HepG2 (cell line): ENCODE data around the gene ZNF524. TPM values are rescaled to one million over a fixed set of nuclear protein-coding genes. Genes with fewer than 3 reads are reported as not detected.

Source experiments
- ATAC-seq: fragments of 200-7000 bp; cut with Tn5 transposase; 3 replicates; pipeline ENCODE4 v1.9.1; 2020; ENCODE audit warnings: mild to moderate bottlenecking, moderate library complexity
- BruUV-seq: library from RNA; stranded (reverse); fragments of 400-500 nt; replicated peaks from 2 replicates; lab custom pipeline; 2021; lab: Mats Ljungman, UMichigan
- CTCF ChIA-PET: fragments of 300-600 bp; formaldehyde crosslinking; extraction: SDS; loops from one replicate; lab custom pipeline; 2021; ENCODE audit warnings: low total read pairs, inconsistent platforms, low intra/inter-chr PET ratio; lab: Yijun Ruan, JAX
- POLR2A ChIA-PET: fragments of 350-600 bp; sonication (Branson Sonifier 250); formaldehyde crosslinking; loops from one replicate; lab custom pipeline; 2020; ENCODE audit warnings: antibody characterized with exemption, inconsistent platforms; lab: Yijun Ruan, JAX
- DNase-seq: peaks from one replicate; pipeline ENCODE4 v3.0.0-alpha.2; 2015; ENCODE audit warnings: low spot score
- FAIRE-seq: peaks from 3 replicates; lab custom pipeline; 2011; peaks lifted over from hg19 to GRCh38; lab: Jason Lieb, UNC
- H2AFZ ChIP-seq: one replicate; pipeline ENCODE4 v1.6.1; 2011; ENCODE audit warnings: low read length, inconsistent platforms
- H3K27ac ChIP-seq: fragments of 300-600 bp; 3 replicates; pipeline ENCODE4 v1.8.0; 2011; ENCODE audit warnings: mixed run types, mild to moderate bottlenecking, mixed read lengths, low read length, inconsistent platforms; ENCODE audit not compliant: insufficient read depth; ENCODE audit errors: extremely low read length
- H3K27me3 ChIP-seq, 2 experiments: fragments of 200-600 bp in 1 of 2; 2 replicates in 1 of 2; 3 replicates in 1 of 2; pipeline versions ENCODE4 v1.6.0 to v1.8.0; 2011; ENCODE audit warnings: low read length in 2 of 2, mild to moderate bottlenecking in 2 of 2, moderate library complexity in 2 of 2, inconsistent platforms in 1 of 2; ENCODE audit not compliant: insufficient read depth in 2 of 2, control insufficient read depth in 1 of 2
- H3K36me3 ChIP-seq, 2 experiments: fragments of 200-600 bp in 1 of 2; replicated peaks in 1 of 2; 2 replicates in 1 of 2; 3 replicates in 1 of 2; pipeline versions ENCODE4 v1.5.1 to v1.8.0; 2011; ENCODE audit warnings: low read length in 2 of 2, inconsistent platforms in 1 of 2; ENCODE audit not compliant: insufficient read depth in 2 of 2, control insufficient read depth in 1 of 2
- H3K4me1 ChIP-seq: 2 replicates; pipeline ENCODE4 v1.5.1; 2012; ENCODE audit warnings: low read length, inconsistent platforms; ENCODE audit not compliant: insufficient read depth
- H3K4me2 ChIP-seq: 2 replicates; pipeline ENCODE4 v1.6.0; 2011; ENCODE audit warnings: low read depth, low read length, inconsistent platforms
- H3K4me3 ChIP-seq, 3 experiments: fragments of 200-600 bp in 1 of 3; sonication (generic), shearing (Covaris generic) in 1 of 3; replicated peaks in 1 of 3; 2 replicates each; pipeline ENCODE4 v1.5.1; 2011 to 2016; ENCODE audit warnings: low read length in 3 of 3, inconsistent platforms in 2 of 3, low read depth in 2 of 3, mild to moderate bottlenecking in 2 of 3, control low read depth in 1 of 3, mixed read lengths in 1 of 3; ENCODE audit not compliant: insufficient read depth in 1 of 3
- H3K79me2 ChIP-seq: one replicate; pipeline ENCODE4 v1.6.1; 2011; ENCODE audit warnings: low read length, inconsistent platforms; ENCODE audit not compliant: insufficient read depth
- H3K9ac ChIP-seq: 2 replicates; pipeline ENCODE4 v1.6.0; 2011; ENCODE audit warnings: mild to moderate bottlenecking, low read depth, low read length, inconsistent platforms; ENCODE audit not compliant: insufficient read depth
- H3K9me3 ChIP-seq: 2 replicates; pipeline ENCODE4 v1.5.1; 2012; ENCODE audit warnings: mild to moderate bottlenecking, low read length
- H4K20me1 ChIP-seq: 2 replicates; pipeline ENCODE4 v1.6.0; 2011; ENCODE audit warnings: inconsistent platforms, mild to moderate bottlenecking, low read length, moderate library complexity; ENCODE audit not compliant: insufficient read depth
- CREBL2 ChIP-seq: sonication (generic); formaldehyde crosslinking; IDR thresholded peaks from 2 replicates; pipeline ENCODE4 v1.8.1; 2023; ENCODE audit warnings: missing genetic modification reagents, mild to moderate bottlenecking, borderline replicate concordance
- DR1 ChIP-seq: sonication (generic); formaldehyde crosslinking; IDR thresholded peaks from 2 replicates; pipeline ENCODE4 v1.8.0; 2021; ENCODE audit warnings: mild to moderate bottlenecking, missing genetic modification reagents, inconsistent platforms
- HINFP ChIP-seq: sonication (generic); formaldehyde crosslinking; IDR thresholded peaks from 2 replicates; pipeline ENCODE4 v1.4.0; 2020; ENCODE audit warnings: low read depth, mild to moderate bottlenecking, missing genetic modification reagents
- MTA1 ChIP-seq: sonication (generic); formaldehyde crosslinking; IDR thresholded peaks from 2 replicates; pipeline ENCODE4 v1.4.0; 2020; ENCODE audit warnings: missing genetic modification reagents, mild to moderate bottlenecking, borderline replicate concordance
- NAIF1 ChIP-seq: sonication (generic); formaldehyde crosslinking; IDR thresholded peaks from 2 replicates; pipeline ENCODE4 v1.5.0; 2020; ENCODE audit warnings: mild to moderate bottlenecking, missing genetic modification reagents, borderline replicate concordance
- NKX3-1 ChIP-seq: sonication (generic); formaldehyde crosslinking; IDR thresholded peaks from 2 replicates; pipeline ENCODE4 v1.5.0; 2020; ENCODE audit warnings: missing genetic modification reagents
- PCBP1 ChIP-seq: fragments of 200-400 bp; formaldehyde crosslinking; IDR thresholded peaks from 2 replicates; pipeline ENCODE4 v1.6.1; 2017; ENCODE audit warnings: mild to moderate bottlenecking, low read depth, low read length, borderline replicate concordance
- PHF20 ChIP-seq: sonication (generic); formaldehyde crosslinking; IDR thresholded peaks from 2 replicates; pipeline ENCODE4 v1.5.0; 2020; ENCODE audit warnings: mild to moderate bottlenecking, missing genetic modification reagents
- TBX3 ChIP-seq: fragments of 450-650 bp; IDR thresholded peaks from 2 replicates; pipeline ENCODE4 v1.6.1; 2017; ENCODE audit warnings: antibody characterized with exemption, mild to moderate bottlenecking, inconsistent platforms, borderline replicate concordance
- ZFP82 ChIP-seq: sonication (generic); formaldehyde crosslinking; IDR thresholded peaks from 2 replicates; pipeline ENCODE4 v1.5.1; 2020; ENCODE audit warnings: mild to moderate bottlenecking, missing genetic modification reagents, borderline replicate concordance
- ZNF253 ChIP-seq: sonication (generic); formaldehyde crosslinking; IDR thresholded peaks from 2 replicates; pipeline ENCODE4 v1.8.0; 2022; ENCODE audit warnings: mild to moderate bottlenecking, missing genetic modification reagents, borderline replicate concordance
- ZNF776 ChIP-seq: sonication (generic); formaldehyde crosslinking; IDR thresholded peaks from 2 replicates; pipeline ENCODE4 v1.4.0; 2020; ENCODE audit warnings: mild to moderate bottlenecking, missing genetic modification reagents
- WGBS: methylation state at CpG from one replicate; pipeline ENCODE4 v1.1.6; 2017; ENCODE audit warnings: low lambda C conversion rate; 5-methylcytosine and 5-hydroxymethylcytosine counted together
- in situ Hi-C: cut with HindIII; loops from 2 replicates; pipeline ENCODE4 v1.10.0; 2017; ENCODE audit warnings: low pct_unique_long_range_greater_than_20kb; ENCODE audit not compliant: extremely low pct_ligation_motif_present
- intact Hi-C: fragments of 100-400 bp; cut with micrococcal nuclease; formaldehyde crosslinking; loops from one replicate; pipeline ENCODE4 v1.10.0; 2022; ENCODE audit not compliant: unreplicated experiment
- polyA plus RNA-seq, 8 experiments: library from polyadenylated mRNA; depleted of rRNA in 3 of 8; stranded (reverse) in 7 of 8; unstranded in 1 of 8; fragments of >200 nt; fragmentation: Illumina TruSeq in 4 of 8; extraction: Trizol in 4 of 8; gene quantifications; 2 replicates each; pipeline versions ENCODE4 v1.2.1 to v1.2.3, GENCODE V29; 2011 to 2016; ENCODE audit warnings: low read depth in 4 of 8, missing spikeins in 1 of 8, mixed read lengths in 1 of 8; ENCODE audit not compliant: insufficient read depth in 1 of 8
- total RNA-seq, 5 experiments: library from RNA; depleted of rRNA; stranded (reverse); fragments of >200 nt; fragmentation: Illumina TruSeq; extraction: Trizol; gene quantifications; 2 replicates each; pipeline ENCODE4 v1.2.3, GENCODE V29; 2016; ENCODE audit warnings: low read depth in 1 of 5

The ZNF524 gene
- total and polyA plus RNA-seq, 2 of the 13 experiments (the other 11 are each of a cell fraction or from before 2014, with no cell fraction given): 3.2 to 4.6 TPM

GRCh38 chr19:55648585-55649267 is 48.6 kb downstream of the ZNF524 start:
- BruUV-seq: no TSS peak
- Histone ChIP-seq H3K9ac (peak overlapping the region; percentile 86), H3K4me1 (peaks cover 44% of the 10 kb centered on the region), H3K27me3 (no peaks in the 10 kb centered on the region), H2AFZ (no peak overlapping the region), H3K4me2 (peak overlapping the region; percentile 82), H4K20me1 (no peaks in the 10 kb centered on the region)
- POLR2A ChIA-PET: no interaction called here
- ATAC-seq (peak; percentile 26), FAIRE-seq (no peak)
- intact Hi-C loops (no loop called here), in situ Hi-C loops (no loop called here)
- WGBS: 48% methylated on average over 11 of the region's 25 CpGs
- TF ChIP-seq ZNF253 (CRISPR knock-in tag) (peak; percentile 71; the same call in 1 of the 2 replicates), NKX3-1 (CRISPR knock-in tag) (no peak), MTA1 (CRISPR knock-in tag) (0 out of 2 replicates have a peak, but pooled peaks have one; percentile 33), HINFP (CRISPR knock-in tag) (no peak), DR1 (CRISPR knock-in tag) (no peak), NAIF1 (CRISPR knock-in tag) (no peak), ZNF776 (CRISPR knock-in tag) (no peak; the same call in 1 of the 2 replicates), PCBP1 (0 out of 2 replicates have a peak, but pooled peaks have one; percentile 42), ZFP82 (CRISPR knock-in tag) (no peak), PHF20 (no peak), CREBL2 (0 out of 2 replicates have a peak, but pooled peaks have one; percentile 42), TBX3 (no peak)
- TF ChIP-seq, all 625 proteins: peak for 4
- CTCF ChIA-PET: no interaction called here
- Histone ChIP-seq H3K79me2 (peaks cover 25% of the 10 kb centered on the region), H3K36me3 (peaks cover 0 to 10% of the 10 kb centered on the region in 2 experiments; a peak in 2 of 5 replicates), H3K4me3 (peak overlapping the region; percentile 78 to 96 (median 96)), H3K27ac (peak overlapping the region; percentile 76), H3K9me3 (no peaks in the 10 kb centered on the region)
- DNase-seq: no peak
